CD14-positive monocyte (primary cell): ENCODE data around the gene GALNS. TPM values are rescaled to one million over a fixed set of nuclear protein-coding genes. Genes with fewer than 3 reads are reported as not detected.

Source experiments
- DNase-seq, 3 donors: peaks; one replicate each; pipeline ENCODE4 v3.0.0-alpha.2; 2011 to 2022
- H2AFZ ChIP-seq: 2 replicates; pipeline ENCODE4 v1.6.0; 2012; ENCODE audit warnings: mild to moderate bottlenecking, low read depth, low read length, inconsistent platforms; ENCODE audit not compliant: insufficient read depth, poor library complexity, severe bottlenecking
- H3K27ac ChIP-seq, 2 donors: 1 replicate in 1 of 2; 2 replicates in 1 of 2; pipeline ENCODE4 v1.5.1; 2012 to 2013; ENCODE audit warnings: low read length in 2 of 2, control low read depth in 1 of 2, inconsistent platforms in 1 of 2, low read depth in 1 of 2, mild to moderate bottlenecking in 1 of 2
- H3K27me3 ChIP-seq, 2 donors: one replicate each; pipeline versions ENCODE4 v1.6.0 to v1.6.1; 2011 to 2013; ENCODE audit warnings: low read length in 2 of 2; ENCODE audit not compliant: control insufficient read depth in 2 of 2, insufficient read depth in 2 of 2
- H3K36me3 ChIP-seq, 2 donors: replicated peaks in 1 of 2; 1 replicate in 1 of 2; 2 replicates in 1 of 2; pipeline versions ENCODE4 v1.5.1 to v1.6.1; 2012 to 2013; ENCODE audit warnings: low read length in 2 of 2, control low read depth in 1 of 2, inconsistent platforms in 1 of 2, mild to moderate bottlenecking in 1 of 2; ENCODE audit not compliant: insufficient read depth in 2 of 2, control insufficient read depth in 1 of 2
- H3K4me1 ChIP-seq, 2 donors: 1 replicate in 1 of 2; 2 replicates in 1 of 2; pipeline versions ENCODE4 v1.5.1 to v1.6.1; 2012 to 2013; ENCODE audit warnings: low read length in 2 of 2, control low read depth in 1 of 2, inconsistent platforms in 1 of 2, mild to moderate bottlenecking in 1 of 2, moderate library complexity in 1 of 2; ENCODE audit not compliant: insufficient read depth in 2 of 2, control insufficient read depth in 1 of 2
- H3K4me2 ChIP-seq: replicated peaks from 2 replicates; pipeline ENCODE3; 2012; ENCODE audit warnings: low read length, moderate library complexity, mild to moderate bottlenecking; ENCODE audit not compliant: poor library complexity, severe bottlenecking; ENCODE audit errors: extremely low read depth
- H3K4me3 ChIP-seq, 3 experiments: fragments of 200-600 bp in 1 of 3; sonication (generic) in 1 of 3; replicated peaks in 1 of 3; 1 replicate in 2 of 3; 2 replicates in 1 of 3; pipeline ENCODE4 v1.5.1; 2011 to 2013; ENCODE audit warnings: low read length in 3 of 3, mild to moderate bottlenecking in 3 of 3, control low read depth in 2 of 3, low read depth in 2 of 3, inconsistent platforms in 1 of 3, moderate library complexity in 1 of 3
- H3K79me2 ChIP-seq: 2 replicates; pipeline ENCODE4 v1.6.0; 2012; ENCODE audit warnings: mild to moderate bottlenecking, control low read depth, inconsistent platforms, low read length, moderate library complexity; ENCODE audit not compliant: insufficient read depth
- H3K9ac ChIP-seq: 2 replicates; pipeline ENCODE4 v1.6.0; 2017; ENCODE audit warnings: low read length, mild to moderate bottlenecking; ENCODE audit not compliant: insufficient read depth, poor library complexity, severe bottlenecking
- H3K9me3 ChIP-seq, 2 donors: replicated peaks in 1 of 2; 1 replicate in 1 of 2; 2 replicates in 1 of 2; pipeline versions ENCODE4 v1.5.1 to v1.6.1; 2012 to 2013; ENCODE audit warnings: low read length in 2 of 2, control low read depth in 1 of 2; ENCODE audit not compliant: control insufficient read depth in 1 of 2, insufficient read depth in 1 of 2
- H4K20me1 ChIP-seq: 2 replicates; pipeline ENCODE4 v1.6.0; 2012; ENCODE audit warnings: mild to moderate bottlenecking, low read length, control low read depth, moderate library complexity; ENCODE audit not compliant: insufficient read depth
- H3K27ac Mint-ChIP-seq, 7 donors: one replicate each; pipeline ENCODE4 v1.8.0; 2020; ENCODE audit warnings: mild to moderate bottlenecking in 7 of 7, mixed read lengths in 7 of 7, moderate library complexity in 6 of 7, inconsistent platforms in 2 of 7
- H3K27me3 Mint-ChIP-seq, 3 donors: one replicate each; pipeline ENCODE4 v1.8.0; 2021 to 2022; ENCODE audit warnings: low read depth in 3 of 3, mild to moderate bottlenecking in 3 of 3, mixed read lengths in 3 of 3, moderate library complexity in 3 of 3, inconsistent platforms in 1 of 3
- H3K36me3 Mint-ChIP-seq, 2 donors: one replicate each; pipeline ENCODE4 v1.8.0; 2020; ENCODE audit warnings: mixed read lengths in 2 of 2, inconsistent platforms in 1 of 2, mild to moderate bottlenecking in 1 of 2
- H3K4me1 Mint-ChIP-seq: one replicate; pipeline ENCODE4 v1.8.0; 2020; ENCODE audit warnings: mild to moderate bottlenecking, mixed read lengths
- H3K4me3 Mint-ChIP-seq, 2 donors: one replicate each; pipeline ENCODE4 v1.8.0; 2020; ENCODE audit warnings: mild to moderate bottlenecking in 2 of 2, mixed read lengths in 2 of 2, moderate library complexity in 1 of 2
- H3K9me3 Mint-ChIP-seq, 7 donors: one replicate each; pipeline ENCODE4 v1.8.0; 2020 to 2022; ENCODE audit warnings: mixed read lengths in 7 of 7, mild to moderate bottlenecking in 6 of 7, moderate library complexity in 6 of 7, inconsistent platforms in 2 of 7
- CTCF ChIP-seq: fragments of 200-600 bp; IDR thresholded peaks from one replicate; pipeline ENCODE4 v1.8.0; 2022; ENCODE audit warnings: antibody characterized with exemption, mild to moderate bottlenecking
- WGBS: methylation state at CpG from one replicate; pipeline ENCODE4 v1.1.5; 2013; ENCODE audit warnings: missing lambda C conversion rate; ENCODE audit not compliant: insufficient coverage; 5-methylcytosine and 5-hydroxymethylcytosine counted together
- intact Hi-C, 2 donors: fragments of 100-400 bp; cut with micrococcal nuclease; formaldehyde crosslinking; loops; one replicate each; pipeline versions ENCODE4 v1.15.0 to v1.15.1; 2023
- polyA plus RNA-seq, 3 donors: library from polyadenylated mRNA; depleted of rRNA in 1 of 3; unstranded in 2 of 3; stranded (reverse) in 1 of 3; fragments of 300-500 nt in 2 of 3; fragments of >200 nt in 1 of 3; fragmentation: Illumina TruSeq in 2 of 3; gene quantifications; 1 replicate in 2 of 3; 2 replicates in 1 of 3; pipeline ENCODE4 v1.2.3, GENCODE V29; 2012 to 2021

GALNS gene
- polyA plus RNA-seq, 3 donors: 20.2 to 34.4 (median 32.2) TPM

DNA sequence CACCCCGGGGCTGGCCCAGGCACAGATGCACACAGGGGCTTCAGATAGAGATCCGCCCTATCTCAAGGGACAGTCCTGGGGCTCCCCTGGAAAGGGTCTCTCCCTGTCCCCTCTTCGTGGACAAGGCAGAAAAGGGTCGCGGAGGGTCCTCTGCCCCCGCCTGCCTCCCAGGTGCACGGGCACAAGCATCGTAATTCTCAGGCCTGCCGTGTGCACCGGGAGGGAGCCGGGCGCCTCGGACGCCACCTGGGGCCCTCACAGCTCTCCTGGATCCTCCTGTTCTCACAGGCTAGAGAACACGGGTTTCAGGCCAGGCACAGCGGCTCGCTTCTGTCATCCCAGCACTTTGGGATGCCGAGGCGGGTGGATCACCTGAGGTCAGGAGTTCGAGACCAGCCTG lies 21.6 kb upstream of the GALNS start:
- Mint-ChIP-seq H3K4me1 (no peaks in the 10 kb centered on the region), H3K9me3 (peaks cover 0 to 9% (median 2%) of the 10 kb centered on the region in 7 donors), H3K27me3 (peaks cover 0 to 5% (median 0%) of the 10 kb centered on the region in 3 donors), H3K36me3 (peaks cover 55 to 85% of the 10 kb centered on the region in 2 donors), H3K27ac (no peak overlapping the region), H3K4me3 (no peak overlapping the region)
- no peak overlapping the region for H3K4me2 ChIP-seq
- peaks cover 0 to 7% of the 10 kb centered on the region in 2 donors for H3K9me3 ChIP-seq
- no peaks in the 10 kb centered on the region for H3K4me1 ChIP-seq
- DNase-seq: no peak
- H3K9ac ChIP-seq: no peak overlapping the region
- H2AFZ ChIP-seq: no peak overlapping the region
- intact Hi-C loops: no loop called here
- H3K79me2 ChIP-seq: no peaks in the 10 kb centered on the region
- no peak overlapping the region for H3K4me3 ChIP-seq
- H3K27ac ChIP-seq: no peak overlapping the region
- H3K27me3 ChIP-seq: no peaks in the 10 kb centered on the region
- peaks cover 71 to 92% of the 10 kb centered on the region in 2 donors for H3K36me3 ChIP-seq
- H4K20me1 ChIP-seq: peaks cover 98% of the 10 kb centered on the region
- 99% methylated on average over 20 of the region's 20 CpGs for WGBS
- no peak for TF ChIP-seq CTCF

GRCh38 chr16:88877564-88878289 lies 21.0 kb upstream of the GALNS start:
- Histone ChIP-seq H3K27ac (no peak overlapping the region), H3K4me1 (no peaks in the 10 kb centered on the region), H2AFZ (no peak overlapping the region), H3K4me2 (no peak overlapping the region), H4K20me1 (peaks cover 98% of the 10 kb centered on the region), H3K79me2 (no peaks in the 10 kb centered on the region), H3K9me3 (peaks cover 0 to 5% of the 10 kb centered on the region in 2 donors), H3K9ac (no peak overlapping the region), H3K36me3 (peaks cover 64 to 86% of the 10 kb centered on the region in 2 donors), H3K27me3 (no peaks in the 10 kb centered on the region), H3K4me3 (no peak overlapping the region)
- H3K9me3 Mint-ChIP-seq: peaks cover 0 to 8% (median 2%) of the 10 kb centered on the region in 7 donors
- no peak for TF ChIP-seq CTCF
- H3K4me3 Mint-ChIP-seq: no peak overlapping the region
- WGBS: 91% methylated on average over 10 of the region's 20 CpGs
- no peak for DNase-seq
- intact Hi-C loops: no loop called here
- H3K36me3 Mint-ChIP-seq: peaks cover 49 to 78% of the 10 kb centered on the region in 2 donors
- H3K27me3 Mint-ChIP-seq: peaks cover 0 to 5% (median 0%) of the 10 kb centered on the region in 3 donors
- H3K27ac Mint-ChIP-seq: no peak overlapping the region
- no peaks in the 10 kb centered on the region for H3K4me1 Mint-ChIP-seq
